Measurements from ENCODE around the gene STK17A.

GRCh38 chr7:43625980-43626379, 43.1 kb downstream of the STK17A start:
- no peak for TF ChIP-seq CTCF (conservative IDR thresholded peaks at IDR 0.05; ENCODE audit: low read depth, low read length)
- TF ChIP-seq EZH2phosphoT487 (IDR thresholded peaks at IDR 0.05; ENCODE audit: borderline replicate concordance, low read length): no peak
- no peak for TF ChIP-seq EZH2 (IDR thresholded peaks at IDR 0.05; ENCODE audit: low read length, unreplicated experiment)

All from PC-3 (cell line).